ENCODE results near the gene EXOC3L4. TPM values are rescaled to one million over a fixed set of nuclear protein-coding genes. Genes with fewer than 3 reads are reported as not detected.

The EXOC3L4 gene
- total and polyA plus RNA-seq, 9 of the 15 experiments (the other 6 are each of a cell fraction or from before 2014, with no cell fraction given) = 0.10 to 6.7 (median 0.98) TPM; not detected in 1

GRCh38 chr14:103121846-103122584 lies 27.5 kb downstream of the EXOC3L4 start (continued):
- TF ChIP-seq SOX6 (IDR thresholded peaks at IDR 0.05) (peak; percentile 62; the same call in 1 of the 2 replicates), MXD1 (CRISPR knock-in tag; IDR thresholded peaks at IDR 0.05; ENCODE audit: borderline replicate concordance, poor library complexity, severe bottlenecking) (no peak), ZNF121 (CRISPR knock-in tag; conservative IDR thresholded peaks at IDR 0.05) (no peak), ZNF165 (CRISPR knock-in tag; IDR thresholded peaks at IDR 0.05; ENCODE audit: borderline replicate concordance) (no peak), ARID3B (CRISPR knock-in tag; IDR thresholded peaks at IDR 0.05; ENCODE audit: borderline replicate concordance) (no peak), ZBTB34 (CRISPR knock-in tag; IDR thresholded peaks at IDR 0.05) (no peak), CTCFL (IDR thresholded peaks at IDR 0.05; ENCODE audit: borderline replicate concordance, insufficient read depth, low read depth, low read length, poor library complexity, severe bottlenecking) (no peak), ZNF584 (CRISPR knock-in tag; IDR thresholded peaks at IDR 0.05; ENCODE audit: low read depth) (no peak), HNRNPLL (IDR thresholded peaks at IDR 0.05; ENCODE audit: low read depth, low read length, poor library complexity, severe bottlenecking) (no peak), POLR2A (conservative IDR thresholded peaks at IDR 0.05) (no peak), ZNF589 (CRISPR knock-in tag; IDR thresholded peaks at IDR 0.05; ENCODE audit: low read depth) (no peak), E2F4 (CRISPR knock-in tag; IDR thresholded peaks at IDR 0.05; ENCODE audit: low read depth) (no peak), ZBTB8A (IDR thresholded peaks at IDR 0.05; ENCODE audit: partially characterized antibody) (no peak), CUX1 (CRISPR knock-in tag; IDR thresholded peaks at IDR 0.05) (no peak)
